GM21737 (cell line): Measurements from ENCODE around the gene NFATC2.
"Not testable (repeated sequence)": the region's sequence is repeated elsewhere in the genome, so short reads cannot be mapped to it uniquely, and the experiment has no call there.

ENCODE experiments used
- ATAC-seq: cut with Tn5 transposase; IDR thresholded peaks from one replicate; pipeline ENCODE4 v1.9.1; 2021; ENCODE audit warnings: mild to moderate bottlenecking, moderate library complexity; ENCODE audit not compliant: unreplicated experiment

The NFATC2 gene

DNA sequence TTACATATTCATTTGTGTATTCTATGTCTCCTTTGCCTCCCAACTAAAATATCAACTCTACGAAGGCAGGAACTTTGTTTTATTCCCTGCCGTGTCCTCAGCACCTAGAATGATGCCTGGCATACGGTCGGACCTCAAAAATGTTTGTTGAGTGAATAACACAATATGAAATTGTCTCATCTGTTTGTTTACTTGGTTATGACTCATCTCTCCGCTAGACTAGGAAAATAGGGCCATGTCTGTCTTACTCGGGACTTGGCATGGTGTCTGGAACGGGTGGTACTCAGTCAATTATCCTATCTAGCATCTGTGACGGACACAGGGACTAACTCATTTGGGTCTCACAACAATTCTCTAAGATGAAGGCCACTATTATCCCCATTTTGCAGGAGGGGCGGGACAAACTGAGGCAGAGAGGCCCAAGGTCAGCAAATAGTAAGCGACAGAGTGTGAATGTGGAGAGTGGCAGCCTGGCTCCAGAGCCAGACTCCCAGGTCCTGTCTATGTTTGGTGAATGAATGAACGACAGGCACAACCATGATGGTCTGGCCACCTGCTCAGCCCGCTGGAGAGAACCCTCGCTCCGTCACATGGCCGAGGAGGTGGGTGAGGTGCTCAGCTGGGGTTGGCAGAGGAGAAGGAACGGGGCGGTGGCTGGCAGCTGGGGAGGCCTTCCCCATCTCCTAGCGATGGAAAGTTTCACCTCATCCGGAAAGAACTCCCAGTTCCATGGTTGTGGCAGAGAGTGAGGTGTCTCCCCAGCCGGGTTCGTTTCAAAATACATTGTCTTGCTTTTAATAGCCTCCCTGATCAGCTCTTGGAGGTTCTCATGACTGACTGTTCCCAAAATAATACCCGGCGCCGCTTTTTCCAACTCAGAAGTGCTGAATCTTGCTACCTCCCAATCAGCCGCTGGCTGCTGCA, 27.6 kb upstream of the NFATC2 start:
- ATAC-seq = no peak

- not testable (repeated sequence) for ATAC-seq
Measured at GRCh38 chr20:51568533-51568932, 26.0 kb upstream of the NFATC2 start.

DNA sequence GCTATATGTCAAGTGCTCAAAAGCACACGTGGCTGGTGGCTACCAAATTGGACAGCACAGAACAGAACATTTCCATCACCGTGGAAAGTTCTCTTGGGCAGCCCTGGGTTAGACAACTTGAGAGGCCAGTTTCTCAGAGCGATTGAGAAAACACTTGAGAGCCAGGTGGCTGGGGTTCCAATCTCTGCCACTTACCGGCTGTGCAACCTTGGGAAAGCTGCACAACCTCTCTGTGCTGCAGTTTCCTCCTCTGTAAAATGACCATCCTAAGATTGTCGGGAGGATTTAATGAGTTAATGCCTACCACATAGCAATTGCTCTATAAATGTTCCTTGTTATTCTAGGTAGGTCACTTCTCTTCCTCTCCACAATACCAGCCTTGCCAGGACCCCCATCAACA, 25.1 kb upstream of the NFATC2 start:
- ATAC-seq = no peak

DNA sequence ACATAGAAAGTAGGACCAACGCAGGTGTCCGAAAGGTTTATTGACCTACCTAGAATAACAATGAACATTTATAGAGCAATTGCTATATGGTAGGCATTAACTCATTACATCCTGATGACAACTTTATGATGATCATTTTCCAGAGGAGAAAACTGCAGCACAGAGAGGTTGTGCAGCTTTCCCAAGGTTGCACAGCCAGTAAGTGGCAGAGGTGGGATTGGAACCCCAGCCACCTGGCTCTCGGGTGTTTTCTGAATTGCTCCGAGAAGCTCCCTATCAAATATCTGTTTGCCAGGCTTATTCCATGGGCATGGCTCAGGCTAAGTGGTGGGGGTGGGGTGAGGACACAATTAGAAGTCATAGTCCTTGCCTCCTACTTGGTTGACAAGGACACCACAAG, 24.1 kb upstream of the NFATC2 start:
- ATAC-seq = no peak

- ATAC-seq = no peak
Measured at GRCh38 chr20:51565298-51566144, 23.0 kb upstream of the NFATC2 start.

GRCh38 chr20:51563486-51564332, 21.2 kb upstream of the NFATC2 start:
- no peak for ATAC-seq

GRCh38 chr20:51563174-51563485, 20.6 kb upstream of the NFATC2 start:
- no peak for ATAC-seq

GRCh38 chr20:51562332-51563173, 20.0 kb upstream of the NFATC2 start:
- ATAC-seq = no peak

DNA sequence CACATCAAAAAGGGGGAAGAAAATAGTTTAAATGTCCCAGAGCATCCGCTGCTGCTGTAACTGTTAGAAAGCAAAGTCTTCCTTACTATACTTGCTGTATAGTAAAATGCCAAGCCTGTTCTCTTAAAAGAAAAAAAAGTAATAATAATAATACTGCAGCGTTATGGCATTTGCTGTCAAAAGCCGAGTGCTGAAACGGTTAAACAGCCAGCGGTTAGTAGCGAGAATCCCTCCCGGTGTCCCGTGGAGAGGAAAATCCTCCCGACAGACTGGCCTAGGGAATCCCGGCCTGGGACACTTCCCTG, 19.5 kb upstream of the NFATC2 start:
- ATAC-seq = no peak

DNA sequence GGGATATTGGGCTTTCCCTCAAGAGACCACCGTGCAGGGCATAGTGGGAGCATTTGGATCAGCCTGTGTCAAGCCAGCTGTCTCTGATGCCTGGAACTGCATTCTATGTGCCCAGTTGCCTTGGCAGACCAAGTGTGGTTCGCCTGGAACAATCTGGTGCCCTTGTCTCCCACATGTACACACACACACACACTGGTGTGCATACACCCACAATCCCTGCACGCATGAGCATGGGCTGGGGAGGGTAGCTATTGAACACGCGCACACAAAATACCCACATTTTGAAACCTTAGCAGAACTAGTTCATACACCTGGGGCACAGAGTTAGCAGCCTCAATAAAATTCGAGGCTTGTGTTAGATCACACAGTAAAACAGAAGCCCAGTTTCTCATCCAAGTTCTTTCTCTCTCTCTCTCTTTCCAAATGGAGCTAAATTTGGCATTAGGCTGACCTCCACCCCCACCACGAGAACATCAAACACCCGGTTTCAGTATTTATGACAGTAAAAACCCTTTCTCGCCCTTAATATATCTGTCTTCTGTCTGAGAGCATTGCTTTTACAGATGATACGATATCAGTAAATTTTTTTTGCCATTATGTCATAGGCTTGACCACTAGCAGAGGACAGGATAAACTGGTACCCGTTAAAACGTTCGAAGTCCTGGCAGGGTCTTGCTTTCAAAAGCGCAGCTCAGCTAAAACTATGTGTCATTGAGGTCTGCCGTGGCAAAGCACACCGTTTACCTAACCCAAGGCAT, 18.2 kb upstream of the NFATC2 start:
- ATAC-seq = no peak

DNA sequence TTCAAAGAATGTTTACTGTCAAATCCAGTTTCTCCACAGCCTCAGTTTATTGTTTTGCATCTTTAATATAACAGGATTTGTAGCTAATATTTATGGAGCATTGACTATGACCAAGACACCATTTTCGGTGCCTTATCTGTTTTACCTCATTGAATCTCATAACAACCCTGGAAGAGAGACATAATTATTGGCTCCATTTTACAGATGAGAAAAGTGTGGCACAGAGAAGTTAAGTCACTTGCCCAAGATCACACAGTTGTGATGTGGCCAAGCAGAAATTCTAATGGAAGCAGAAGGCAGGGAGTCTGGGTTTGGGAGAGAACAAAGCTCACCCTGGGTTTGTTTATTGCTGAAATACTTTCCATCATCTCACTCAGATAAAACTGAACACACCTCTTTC, 17.5 kb upstream of the NFATC2 start:
- no peak for ATAC-seq

DNA sequence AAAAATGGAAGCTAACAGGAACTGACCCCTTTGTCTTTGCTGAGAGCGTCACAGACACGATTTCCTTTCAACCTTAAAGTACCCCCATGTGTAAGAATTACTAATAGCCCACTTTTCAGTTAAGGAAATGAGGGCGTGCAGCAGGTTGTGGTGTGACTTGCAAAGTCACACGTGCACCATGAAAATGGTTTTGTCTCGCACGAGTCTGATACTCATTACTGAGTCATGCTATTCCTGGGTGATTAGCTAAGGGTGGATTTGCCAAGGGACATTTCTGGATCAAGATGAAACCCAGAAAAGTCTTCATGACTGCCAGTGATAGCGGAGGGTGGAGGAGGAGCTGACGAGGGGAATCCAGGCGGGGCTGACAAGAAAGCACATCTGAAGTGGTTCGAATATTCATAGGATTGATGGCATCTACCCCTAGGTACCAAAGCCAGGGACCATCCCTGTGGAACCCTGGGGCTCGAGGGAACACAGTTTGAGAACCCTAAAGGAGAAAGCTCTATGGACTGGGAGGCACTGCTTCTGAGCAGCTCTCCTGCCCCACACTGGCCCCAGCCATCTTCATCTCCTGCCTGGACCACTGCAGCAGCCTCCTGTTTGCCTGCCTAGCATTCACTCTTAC, 12.1 kb upstream of the NFATC2 start:
- no peak for ATAC-seq

DNA sequence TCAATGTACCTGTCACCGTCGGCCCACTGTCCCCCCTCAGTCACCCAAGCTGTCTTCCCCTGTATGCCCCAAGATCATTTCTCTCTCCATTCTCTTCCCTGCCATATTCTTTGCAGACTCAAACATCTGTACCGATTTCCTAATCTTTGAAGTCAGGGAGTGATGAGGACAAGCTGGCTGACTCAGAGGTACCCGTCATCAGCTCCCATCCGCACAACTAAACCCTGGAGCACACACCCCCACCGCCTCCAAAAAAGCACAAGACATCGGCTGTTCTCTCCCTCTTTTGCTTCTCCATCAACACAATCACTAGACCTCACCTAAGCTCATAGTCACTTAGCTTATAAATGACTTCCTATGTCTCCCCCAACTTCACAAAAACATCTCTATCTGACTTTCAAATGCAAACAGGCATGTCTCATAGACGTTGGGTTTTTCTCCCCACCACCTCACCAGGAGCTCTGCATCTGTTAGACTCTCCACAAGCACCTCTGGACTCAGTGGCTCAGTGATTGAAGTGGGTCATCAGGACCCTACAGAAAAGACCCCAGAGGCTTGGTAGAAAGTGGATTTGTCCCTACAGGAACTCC, 11.5 kb upstream of the NFATC2 start:
- no peak for ATAC-seq

DNA sequence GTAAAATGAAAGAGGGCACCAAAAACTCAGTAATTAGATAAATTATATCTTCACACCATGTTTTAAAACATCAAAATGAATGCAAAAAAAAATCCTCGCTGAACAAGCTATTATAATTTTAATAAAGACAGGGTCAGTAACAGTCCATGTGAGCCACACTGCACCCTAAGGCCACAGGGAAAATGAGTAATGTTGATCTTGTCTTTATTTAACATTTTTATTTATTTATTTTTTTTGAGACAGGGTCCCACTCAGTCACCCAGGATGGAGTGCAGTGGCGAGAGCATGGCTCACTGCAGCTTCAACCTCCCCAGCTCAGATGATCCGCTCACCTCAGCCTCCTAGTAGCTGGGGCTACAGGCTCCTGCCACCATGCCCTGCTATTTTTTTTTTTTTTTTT, 8.7 kb upstream of the NFATC2 start:
- ATAC-seq = no peak

DNA sequence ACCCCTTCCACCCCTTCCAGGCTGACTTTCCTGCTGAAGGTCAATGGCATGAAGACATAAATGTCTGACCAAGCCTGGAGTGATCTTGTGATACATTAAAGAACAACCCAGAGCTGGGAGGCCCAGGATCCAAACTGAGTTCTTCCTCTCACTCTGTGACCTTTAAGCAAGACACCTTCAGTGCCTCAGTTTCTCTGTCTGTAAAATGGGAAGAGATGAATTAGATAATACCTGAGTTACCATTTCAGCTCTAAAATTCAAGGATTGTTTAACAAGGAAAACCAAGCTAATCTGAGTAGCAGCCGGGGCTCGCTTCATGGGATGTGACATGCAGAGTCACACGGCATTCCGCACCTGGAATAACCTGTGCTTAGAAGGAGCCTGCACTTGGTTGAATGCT, 7.0 kb upstream of the NFATC2 start:
- ATAC-seq = no peak

- ATAC-seq = no peak
Measured at GRCh38 chr20:51547951-51548350, 5.4 kb upstream of the NFATC2 start.

DNA sequence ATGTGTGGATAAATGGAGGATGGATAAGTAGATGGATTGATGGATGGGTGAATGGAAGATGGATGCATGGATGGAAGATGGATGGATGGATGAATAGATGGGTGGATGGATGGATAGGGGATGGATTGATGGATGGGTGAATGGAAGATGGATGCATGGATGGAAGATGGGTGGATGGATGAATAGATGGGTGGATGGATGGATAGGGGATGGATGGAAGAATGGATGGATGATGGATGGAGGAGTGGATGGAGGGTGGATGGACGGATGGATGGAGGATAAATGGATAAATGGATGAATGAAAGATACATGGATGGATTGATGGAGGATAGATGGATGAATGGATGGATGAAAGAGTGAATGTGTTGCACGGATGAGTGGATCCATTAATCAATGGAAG, 3.0 kb upstream of the NFATC2 start:
- ATAC-seq = no peak

- no peak for ATAC-seq
Measured at GRCh38 chr20:51543422-51543788, 886 bp upstream of the NFATC2 start.

GRCh38 chr20:51542033-51542570, 417 bp downstream of the NFATC2 start:
- peak; percentile 37 for ATAC-seq
